DMS53 (cell line): ENCODE measurements around the gene RFX1.
"Not testable (repeated sequence)": the region's sequence is repeated elsewhere in the genome, so short reads cannot be mapped to it uniquely, and the experiment has no call there.

Experiments used
- DNase-seq: peaks from one replicate; lab custom pipeline; 2025; lab: John Stamatoyannopoulos, UW

The RFX1 gene

GRCh38 chr19:14026652-14027192 is 20.6 kb upstream of the RFX1 start:
- not testable (repeated sequence) for DNase-seq

- DNase-seq, result peak; percentile 85
Observed at GRCh38 chr19:14023404-14024235, 17.5 kb upstream of the RFX1 start.

- DNase-seq, result no peak
Observed at GRCh38 chr19:14022469-14022868, 16.3 kb upstream of the RFX1 start.

- peak; percentile 16 for DNase-seq
Observed at GRCh38 chr19:14021474-14021873, 15.4 kb upstream of the RFX1 start.

DNA sequence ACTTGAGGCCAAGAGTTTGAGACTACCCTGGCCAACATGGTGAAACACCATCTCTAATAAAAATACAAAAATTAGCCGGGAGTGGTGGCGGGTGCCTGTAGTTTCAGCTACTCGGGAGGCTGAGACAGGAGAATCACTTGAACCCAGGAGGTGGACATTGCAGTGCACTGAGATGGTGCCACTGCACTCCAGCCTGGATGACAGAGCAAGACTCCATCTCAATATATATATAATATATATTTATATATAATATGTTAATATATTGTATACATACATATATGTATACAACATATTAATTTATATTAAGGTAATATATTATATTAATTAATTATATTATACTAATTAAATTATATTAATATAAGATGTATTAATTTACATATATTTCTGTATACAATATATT is 13.6 kb upstream of the RFX1 start:
- DNase-seq, result not testable (repeated sequence)

GRCh38 chr19:14019100-14019499 is 13.0 kb upstream of the RFX1 start:
- DNase-seq, result no peak

DNA sequence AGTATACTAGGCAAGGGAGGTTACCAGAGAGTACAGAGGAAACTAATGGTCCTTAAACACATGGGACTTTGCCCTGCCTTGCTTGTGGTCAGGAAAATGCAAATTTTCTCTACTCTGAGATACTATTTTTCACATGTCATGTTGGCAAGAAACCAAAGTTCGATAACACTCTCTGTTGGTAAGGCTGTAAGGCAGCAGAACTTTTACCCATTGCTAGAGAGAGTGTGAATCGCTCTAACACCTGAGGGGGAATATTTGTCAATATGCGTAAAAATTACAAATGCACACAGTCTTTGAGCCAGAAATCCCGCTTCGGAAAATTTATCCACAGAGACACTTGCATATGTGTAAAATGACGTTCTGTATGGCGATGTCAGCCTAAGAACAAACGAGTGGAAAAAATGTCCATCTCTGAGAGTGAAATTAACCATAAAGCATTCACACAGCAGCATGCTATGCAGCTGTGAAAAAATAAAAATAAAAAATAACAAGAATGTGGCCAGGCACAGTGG is 9.5 kb upstream of the RFX1 start:
- DNase-seq, result no peak

DNA sequence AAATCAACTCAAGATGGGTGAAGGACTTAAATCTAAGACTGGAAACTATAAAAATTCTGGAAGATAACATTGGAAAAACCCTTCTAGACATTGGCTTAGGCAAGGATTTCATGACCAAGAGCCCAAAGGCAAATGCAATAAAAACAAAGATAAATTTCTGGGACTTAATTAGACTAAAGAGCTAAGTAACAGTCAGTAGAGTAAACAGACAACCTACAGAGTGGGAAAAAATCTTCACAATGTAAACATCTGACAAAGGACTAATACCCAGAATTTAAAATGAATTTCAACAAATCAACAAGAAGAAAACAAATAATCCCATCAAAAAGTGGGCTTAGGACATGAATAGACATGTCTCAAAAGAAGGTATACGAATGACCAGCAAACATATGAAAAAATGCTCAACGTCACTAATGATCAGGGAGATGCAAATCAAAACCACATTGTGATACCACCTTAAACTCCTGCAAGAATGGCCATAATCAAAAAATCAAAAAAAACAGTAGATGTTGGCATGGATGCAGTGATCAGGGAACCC is 6.3 kb upstream of the RFX1 start:
- DNase-seq, result no peak

- DNase-seq, result no peak
Observed at GRCh38 chr19:14006766-14007562, 844 bp upstream of the RFX1 start.

- peak; percentile 87 for DNase-seq
Observed at GRCh38 chr19:14005349-14006084, 603 bp downstream of the RFX1 start.

GRCh38 chr19:14004619-14005348 is 1.3 kb downstream of the RFX1 start:
- DNase-seq, result peak; percentile 35

- no peak for DNase-seq
Observed at GRCh38 chr19:14003251-14004055, 2.7 kb downstream of the RFX1 start.

DNA sequence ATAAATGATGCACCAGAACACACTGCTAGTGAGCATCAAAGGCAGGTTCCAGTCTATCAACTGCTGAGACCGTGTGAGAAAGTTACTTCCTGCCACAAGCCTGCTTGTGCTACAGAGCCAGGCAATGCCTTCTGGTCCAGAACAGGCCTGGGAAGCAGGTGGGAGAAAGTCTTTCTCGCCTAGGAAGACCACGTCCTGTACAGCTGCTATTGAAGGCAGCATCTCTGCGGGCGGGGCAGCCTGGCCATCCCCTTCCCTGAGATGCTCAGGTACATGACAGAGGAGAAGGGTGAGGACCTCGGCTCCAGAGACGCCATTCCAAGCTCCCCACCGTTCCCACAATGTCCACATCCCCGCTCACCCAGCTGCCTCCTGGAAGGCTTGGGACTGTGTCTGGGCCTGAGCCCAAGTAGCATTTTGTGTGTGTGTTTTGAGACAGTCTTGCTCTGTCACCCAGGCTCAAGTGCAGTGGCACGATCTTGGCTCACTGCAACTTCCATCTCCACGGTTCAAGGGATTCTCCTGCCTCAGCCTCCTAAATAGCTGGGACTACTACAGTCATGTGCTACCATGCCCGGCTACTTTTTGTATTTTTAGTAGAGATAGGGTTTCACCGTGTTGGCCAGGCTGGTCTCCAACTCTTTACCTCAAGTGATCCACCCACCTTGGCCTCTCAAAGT is 3.4 kb downstream of the RFX1 start:
- no peak for DNase-seq

- DNase-seq, result no peak
Observed at GRCh38 chr19:14000691-14001375, 5.3 kb downstream of the RFX1 start.

- no peak for DNase-seq
Observed at GRCh38 chr19:13999085-13999484, 7.0 kb downstream of the RFX1 start.

DNA sequence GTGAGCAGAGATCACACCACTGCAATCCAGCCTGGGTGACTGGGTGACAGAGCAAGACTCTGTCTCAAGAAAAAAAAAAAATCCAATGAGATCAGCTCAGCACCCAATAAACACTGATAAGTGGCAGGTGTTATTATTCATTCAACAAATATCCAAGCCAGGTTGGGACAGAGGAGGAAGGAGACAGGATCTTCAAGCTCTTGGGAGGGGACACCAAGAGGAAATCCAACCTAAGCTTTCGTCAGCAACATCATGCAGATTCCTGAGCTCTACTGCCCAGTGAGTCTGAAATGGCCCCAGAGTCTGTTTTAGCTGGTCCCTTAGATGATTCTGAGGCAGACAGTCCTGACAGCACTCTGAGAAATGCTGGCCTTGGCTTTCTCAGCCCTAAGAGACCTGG is 7.7 kb downstream of the RFX1 start:
- no peak for DNase-seq

- DNase-seq, result no peak
Observed at GRCh38 chr19:13997631-13997962, 8.5 kb downstream of the RFX1 start.

GRCh38 chr19:13996928-13997630 is 9.0 kb downstream of the RFX1 start:
- DNase-seq, result no peak
